Measurements from ENCODE around the gene SLC43A2.
"Not testable (repeated sequence)": the region's sequence is repeated elsewhere in the genome, so short reads cannot be mapped to it uniquely, and the experiment has no call there.

The SLC43A2 gene

DNA sequence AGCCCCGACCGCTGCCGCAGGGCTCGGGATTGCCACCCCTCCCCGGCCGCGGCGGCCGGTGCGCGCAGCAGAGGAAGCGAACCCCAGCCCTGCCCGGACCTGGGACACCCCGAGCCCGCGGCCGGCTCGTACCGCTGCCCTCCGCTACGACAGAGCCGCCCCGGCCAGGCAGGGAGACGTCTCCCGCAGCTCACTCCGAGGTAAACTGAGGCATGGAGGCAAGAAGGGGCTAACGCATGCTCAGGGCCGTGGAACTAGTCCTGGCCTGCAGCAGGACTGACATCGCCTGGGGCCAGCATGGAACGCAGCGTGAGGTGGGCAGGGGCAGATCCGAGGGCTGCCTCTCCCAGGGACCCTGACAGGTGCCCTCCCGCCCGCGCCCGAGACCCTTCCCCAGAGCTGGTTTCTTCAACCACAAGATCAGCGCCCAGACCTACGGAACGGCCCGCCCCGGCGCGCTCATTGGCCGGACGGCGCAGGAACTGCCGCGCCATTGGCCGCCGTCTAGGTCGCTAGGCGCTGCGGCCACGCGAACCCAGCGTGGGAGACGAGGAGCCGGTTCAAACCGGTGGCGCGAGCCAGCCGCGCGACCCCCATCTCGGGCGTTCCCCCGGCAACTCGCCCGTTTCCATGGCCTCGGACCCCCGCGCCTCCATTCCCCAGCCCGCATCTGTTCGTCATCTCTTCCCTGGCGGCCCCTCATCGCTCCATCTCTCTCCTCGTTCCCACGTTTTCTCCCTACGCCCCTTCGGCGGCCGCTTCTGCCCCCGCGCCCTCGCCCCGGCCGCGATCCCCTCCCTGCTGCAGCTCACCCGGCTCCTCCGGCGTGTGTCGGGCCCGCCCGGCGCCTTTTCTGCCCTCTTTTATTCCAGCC is at the start of gene SLC43A2:
Gene SLC43A2 (minus strand): TSS at position 853 of the 874 bp plus-strand sequence. CDS start 960 bp downstream, outside the sequence.
- in situ Hi-C loops (cut with MboI; ENCODE audit: low sequenced_read_pairs), result no loop called here

DNA sequence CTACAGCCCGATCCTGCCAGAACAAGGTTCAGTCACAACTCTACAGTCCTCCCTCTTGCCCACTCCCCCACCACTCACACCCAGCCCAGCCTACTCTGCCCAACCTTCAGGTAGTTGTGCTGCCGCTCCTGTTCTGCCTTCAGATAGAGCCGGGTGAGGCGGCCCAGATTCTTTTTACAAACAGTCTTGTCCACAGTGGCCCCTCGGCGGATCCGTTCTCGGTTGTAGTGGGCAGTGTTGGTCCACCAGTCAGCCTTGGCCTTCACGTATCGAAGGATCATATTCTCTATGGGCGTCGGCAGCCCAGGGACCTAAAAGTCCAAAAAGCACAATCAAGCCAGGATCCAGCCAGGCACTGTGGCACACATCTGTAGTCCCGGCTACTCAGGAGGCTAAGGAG is 47.8 kb upstream of the SLC43A2 start:
- in situ Hi-C loops (cut with MboI; ENCODE audit: low sequenced_read_pairs), result no loop called here

DNA sequence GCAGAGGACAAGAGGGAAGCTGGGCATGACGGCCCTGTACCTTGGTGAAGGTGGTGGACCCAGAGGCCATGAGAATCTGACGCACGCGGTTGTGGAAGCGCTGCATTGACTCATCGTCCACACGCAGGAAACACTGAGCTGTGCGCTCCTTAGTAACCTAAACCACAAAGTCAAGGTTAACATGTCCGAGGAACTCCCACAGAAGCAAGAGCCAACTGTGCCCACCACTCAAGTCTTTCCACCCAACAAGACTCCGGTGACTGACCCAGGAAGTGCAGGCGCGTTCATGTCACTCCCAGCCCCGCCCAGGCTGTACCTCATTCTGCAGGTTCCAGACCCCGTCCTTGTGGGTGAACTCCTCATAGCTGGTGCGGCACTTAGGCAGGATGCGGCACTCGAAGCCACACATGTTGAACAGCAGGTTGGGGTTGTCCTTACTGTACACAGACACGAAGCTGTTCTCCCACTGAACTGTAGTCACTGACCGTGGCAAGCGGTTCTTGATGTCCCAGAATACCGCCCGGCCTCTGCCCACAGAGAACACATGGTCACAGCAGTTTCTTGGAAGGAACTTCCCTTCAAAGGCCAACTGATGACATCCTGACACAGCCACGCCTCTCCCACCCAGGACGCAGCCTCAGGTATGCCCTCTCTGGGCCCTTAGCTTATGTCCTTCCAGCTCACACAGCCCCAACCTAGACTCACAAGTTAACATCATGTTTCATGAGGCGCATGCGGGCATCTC is 44.6 kb upstream of the SLC43A2 start:
- in situ Hi-C loops (cut with MboI; ENCODE audit: low sequenced_read_pairs), result no loop called here

DNA sequence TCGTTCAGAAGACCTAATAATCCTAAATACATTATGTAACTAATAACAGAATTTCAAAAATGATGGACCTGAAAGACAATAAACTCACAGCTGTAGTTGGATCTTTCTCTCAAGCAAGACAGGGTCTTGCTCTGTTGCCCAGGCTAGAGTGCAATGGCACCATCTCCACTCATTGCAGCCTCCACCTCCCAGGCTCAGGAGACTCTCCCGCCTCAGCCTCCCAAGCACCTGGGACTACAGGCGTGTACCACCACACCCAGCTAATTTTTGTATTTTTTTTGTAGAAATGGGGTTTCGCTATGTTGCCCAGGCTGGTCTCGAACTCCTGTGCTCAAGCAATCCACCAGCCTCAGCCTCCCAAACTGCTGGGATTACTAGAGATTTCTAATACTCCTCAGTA is 35.3 kb upstream of the SLC43A2 start:
- in situ Hi-C loops (cut with MboI; ENCODE audit: low sequenced_read_pairs), result not testable (repeated sequence)

DNA sequence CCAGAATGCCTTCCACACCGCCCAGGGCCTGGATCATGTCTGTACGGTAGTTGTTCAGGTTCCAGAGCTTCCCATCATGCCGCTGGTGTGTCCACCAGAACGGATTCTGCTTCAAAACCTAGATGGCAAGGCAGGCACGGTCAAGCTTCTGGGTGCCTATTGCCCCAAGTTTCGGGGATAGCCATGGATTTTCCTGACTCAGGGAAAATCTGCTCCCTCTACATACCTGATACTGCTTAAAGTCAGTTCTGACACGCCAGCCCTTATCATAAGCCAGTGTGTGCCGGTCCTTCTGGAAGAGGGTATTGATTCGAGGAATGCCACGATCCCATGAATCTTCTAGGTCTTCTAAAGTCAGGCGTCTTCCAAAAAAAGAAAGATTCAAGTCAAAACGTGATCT is 32.4 kb upstream of the SLC43A2 start:
- in situ Hi-C loops (cut with MboI; ENCODE audit: low sequenced_read_pairs), result no loop called here

DNA sequence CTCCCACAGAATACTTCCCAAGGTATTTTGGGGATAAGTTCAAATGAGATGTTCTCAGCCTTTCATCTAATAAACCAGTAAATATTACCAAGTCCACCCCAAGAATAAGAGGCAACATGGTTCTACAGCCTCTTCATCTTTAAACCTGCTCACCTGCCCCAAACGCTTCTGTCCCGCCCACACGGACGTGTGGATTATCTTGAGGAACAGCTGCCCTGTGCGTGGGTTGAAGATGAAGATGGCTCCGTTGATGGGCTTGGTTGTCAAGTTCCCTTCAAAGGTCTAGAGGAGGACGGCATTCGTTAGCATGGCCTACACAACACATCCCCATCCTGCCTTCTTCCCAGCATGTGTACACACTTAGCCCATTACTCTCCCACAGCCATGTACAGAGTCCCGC is 29.5 kb upstream of the SLC43A2 start:
- in situ Hi-C loops (cut with MboI; ENCODE audit: low sequenced_read_pairs), result no loop called here

DNA sequence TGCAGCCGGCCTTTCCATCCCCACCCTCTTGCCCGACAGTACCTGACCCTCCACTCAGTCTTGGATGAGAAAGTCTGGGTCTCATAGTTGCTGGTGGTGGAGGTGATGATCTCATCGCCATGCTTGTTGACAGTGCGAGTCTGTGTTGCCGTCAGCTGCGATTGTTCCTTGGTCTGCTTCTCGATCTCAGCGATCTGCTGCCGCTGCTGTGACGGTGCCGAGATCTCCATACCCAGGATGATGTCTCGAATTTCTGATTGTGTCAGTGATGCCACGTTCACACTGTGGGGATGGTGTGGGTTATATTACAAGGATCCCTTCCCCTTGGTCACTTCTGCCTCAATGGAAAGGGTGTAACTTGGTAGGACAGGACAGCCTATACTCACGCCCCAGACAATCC is 25.1 kb upstream of the SLC43A2 start:
- in situ Hi-C loops (cut with MboI; ENCODE audit: low sequenced_read_pairs), result no loop called here

DNA sequence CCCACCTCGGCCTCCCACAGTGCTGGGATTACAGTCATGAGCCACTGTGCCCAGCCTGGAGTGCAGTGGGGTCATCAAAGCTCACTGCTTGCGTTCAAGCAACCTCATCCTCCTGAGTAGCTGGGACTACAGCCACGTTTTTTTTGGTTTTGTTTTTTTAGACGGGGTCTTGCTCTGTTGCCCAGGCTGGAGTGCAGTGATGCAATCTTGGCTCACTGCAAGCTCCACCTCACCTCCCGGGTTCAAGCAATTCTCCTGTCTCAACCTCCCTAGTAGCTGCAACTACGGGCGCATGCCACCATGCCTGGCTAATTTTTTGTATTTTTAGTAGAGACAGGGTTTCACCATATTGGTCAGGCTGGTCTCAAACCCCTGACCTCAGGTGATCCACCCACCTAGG is 24.2 kb upstream of the SLC43A2 start:
- in situ Hi-C loops (cut with MboI; ENCODE audit: low sequenced_read_pairs), result not testable (repeated sequence)

DNA sequence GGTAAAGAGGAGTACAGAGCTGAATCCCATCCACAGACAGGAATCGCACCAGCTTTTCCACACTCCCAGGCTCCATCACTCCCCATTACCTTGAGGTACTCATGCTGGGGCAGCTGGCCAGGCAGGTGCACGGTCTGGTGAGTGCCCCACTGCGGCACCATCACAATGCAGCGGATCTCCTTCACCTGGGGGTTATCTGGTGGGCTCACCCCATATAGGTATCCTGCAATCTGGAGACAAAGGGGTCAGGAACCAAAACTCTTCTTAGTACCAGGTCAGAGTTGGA is 22.9 kb upstream of the SLC43A2 start:
- in situ Hi-C loops (cut with MboI; ENCODE audit: low sequenced_read_pairs), result no loop called here

DNA sequence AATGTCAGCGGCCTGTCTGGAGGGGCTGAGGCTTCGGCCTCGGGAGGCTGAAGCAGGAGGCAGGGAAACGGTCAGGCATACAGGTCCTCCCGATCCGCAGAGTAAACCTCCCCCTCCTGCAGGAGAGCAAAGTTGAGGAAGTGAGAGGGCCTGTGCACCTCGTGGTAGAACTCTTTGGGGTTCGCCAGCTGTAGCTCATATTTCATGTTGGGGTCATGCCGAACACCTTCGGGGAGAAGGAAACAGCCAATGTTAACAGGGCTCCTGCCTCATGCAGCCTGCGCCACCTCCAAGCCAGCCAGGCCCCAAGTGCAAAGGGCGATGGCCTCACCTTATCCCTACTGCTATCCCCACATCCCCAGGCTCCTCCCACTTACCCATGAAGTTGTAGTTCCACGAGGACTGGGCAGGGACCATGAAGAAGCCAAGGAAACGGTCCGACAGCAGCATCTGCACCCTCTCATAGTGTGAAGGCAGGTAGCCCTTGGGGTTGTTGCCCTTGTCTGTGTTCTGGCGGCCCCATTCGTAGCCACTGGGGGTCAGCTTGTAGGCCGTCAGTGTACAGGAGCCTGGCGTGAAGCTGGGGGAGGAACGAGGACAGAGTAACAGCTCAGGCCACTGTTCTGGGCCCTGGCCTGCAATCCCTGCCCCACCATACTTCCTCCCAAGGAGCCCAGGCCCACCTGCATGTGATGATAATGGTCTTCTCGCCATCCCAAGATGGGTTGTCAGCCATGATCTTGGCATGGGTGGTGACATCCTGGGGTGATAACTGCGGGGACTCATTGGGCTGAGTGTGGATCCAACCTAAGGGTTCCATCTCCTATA is 22.3 kb upstream of the SLC43A2 start:
- in situ Hi-C loops (cut with MboI; ENCODE audit: low sequenced_read_pairs), result no loop called here

DNA sequence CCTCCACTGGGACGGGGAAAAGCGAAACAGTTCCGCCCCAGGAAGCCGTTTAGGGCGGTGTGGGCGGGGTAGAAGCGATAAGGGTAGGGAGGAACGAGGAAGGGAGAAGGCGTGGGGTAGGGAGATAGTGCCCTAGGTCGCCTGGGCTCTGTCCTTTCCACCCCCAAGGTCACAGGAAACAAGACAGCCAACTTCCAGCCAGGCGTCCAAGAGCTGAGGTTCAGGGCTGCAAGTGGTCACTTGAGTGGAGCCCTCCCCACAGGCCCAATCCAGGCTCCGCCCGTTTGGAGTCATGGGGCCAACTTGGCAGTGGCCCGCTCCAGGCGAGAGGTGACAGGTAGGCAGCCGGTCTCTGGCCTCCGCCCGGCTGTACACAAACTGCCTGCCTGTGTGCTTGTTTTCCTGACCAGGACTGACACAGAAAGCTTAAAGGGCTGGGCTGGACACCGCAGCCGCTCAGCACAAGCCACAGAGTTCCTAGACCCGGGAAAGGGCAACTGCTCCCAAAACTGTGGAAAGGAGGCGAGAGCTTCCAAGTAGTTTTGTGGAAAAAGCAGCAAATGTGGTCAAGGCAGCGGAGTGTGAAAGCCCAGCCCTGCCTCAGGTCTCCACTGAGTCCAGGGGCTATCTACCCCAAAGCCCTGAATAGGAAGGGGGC is 21.3 kb upstream of the SLC43A2 start, which contains the start of gene RILP:
Gene RILP (minus strand): TSS at position 23 of the 658 bp plus-strand sequence. CDS start 62 bp downstream, outside the sequence.
- in situ Hi-C loops (cut with MboI; ENCODE audit: low sequenced_read_pairs), result no loop called here

DNA sequence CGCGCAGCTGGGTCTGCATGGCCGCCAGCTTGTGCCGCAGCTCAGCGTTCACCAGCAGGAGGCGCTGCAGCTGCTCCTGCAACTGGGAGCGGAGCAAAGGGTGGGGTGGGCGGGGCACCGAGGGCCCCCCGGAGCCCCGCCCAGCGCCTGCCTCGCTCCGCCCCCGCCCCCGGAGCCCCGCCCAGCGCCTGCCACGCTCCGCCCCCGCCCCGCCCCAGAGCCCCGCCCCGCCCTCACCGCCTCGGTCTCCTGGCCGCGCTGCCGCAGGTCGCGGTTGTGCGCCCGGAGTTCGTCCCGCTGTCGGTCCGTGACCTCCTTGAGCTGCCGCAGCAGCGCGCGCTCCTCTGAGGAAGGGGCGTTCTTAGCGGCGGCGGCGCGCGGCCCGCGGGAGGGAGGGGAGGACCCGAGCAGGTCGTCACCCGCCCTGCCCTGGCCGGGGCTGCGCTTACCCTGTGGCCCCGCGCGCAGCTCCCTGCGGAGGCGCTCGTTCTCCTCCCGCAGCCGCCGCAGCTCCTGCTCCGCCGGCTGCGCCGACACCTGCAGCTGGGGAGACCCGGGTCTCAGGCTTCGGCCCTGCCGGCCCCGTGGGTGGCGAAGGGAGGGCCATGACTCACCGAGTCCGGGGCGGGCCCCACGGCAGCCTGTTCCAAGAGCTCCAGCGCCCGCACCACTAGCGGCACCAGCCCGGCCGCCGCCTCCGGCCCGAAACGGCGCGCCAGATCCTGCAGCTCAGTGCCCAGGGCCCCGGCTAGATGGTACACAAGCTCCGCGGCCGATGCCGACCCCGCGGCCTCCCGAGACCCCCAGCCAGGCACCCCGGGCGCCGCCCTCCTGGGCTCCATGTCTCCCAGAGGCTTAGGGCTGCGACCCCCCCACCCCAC is 20.6 kb upstream of the SLC43A2 start:
- in situ Hi-C loops (cut with MboI; ENCODE audit: low sequenced_read_pairs), result no loop called here

DNA sequence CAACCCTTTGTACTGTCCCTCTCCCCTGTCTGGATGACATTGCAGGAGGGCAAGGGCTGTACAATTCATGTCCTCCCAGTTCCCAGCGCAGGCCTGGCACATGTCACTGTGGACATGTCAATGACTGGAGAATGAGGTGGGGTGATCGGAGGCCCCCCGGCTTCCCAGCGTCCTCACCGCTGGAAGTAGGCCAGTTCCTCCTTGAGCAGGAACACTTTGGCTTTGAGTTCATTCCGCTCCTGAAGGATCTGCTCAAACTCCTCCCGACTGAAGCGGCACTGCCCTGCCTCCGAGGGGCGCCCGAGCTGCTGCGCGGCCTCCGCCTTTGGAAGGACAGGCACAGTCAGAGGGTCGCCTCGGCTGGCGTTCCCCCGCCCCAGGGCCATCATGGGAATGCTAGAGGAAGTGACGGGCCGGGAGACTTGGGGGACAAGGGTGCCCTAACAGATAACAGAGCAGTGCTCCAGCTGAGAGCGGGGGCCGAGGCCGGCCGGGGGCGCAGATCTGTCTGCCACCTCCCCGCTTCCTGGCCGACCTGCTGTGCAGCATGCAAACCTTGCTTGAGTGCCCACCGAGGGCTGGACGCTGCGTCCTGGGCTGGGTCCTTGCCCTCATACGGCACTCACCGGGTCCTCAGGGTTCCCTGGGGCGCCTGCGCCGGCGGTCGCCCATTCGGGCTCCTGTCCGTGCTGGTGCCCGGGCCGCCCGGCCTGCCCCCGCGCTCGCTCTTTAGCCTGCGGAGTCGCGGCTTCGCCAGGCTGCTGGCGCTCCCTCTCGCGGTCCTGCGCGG is 19.7 kb upstream of the SLC43A2 start:
- in situ Hi-C loops (cut with MboI; ENCODE audit: low sequenced_read_pairs), result no loop called here

DNA sequence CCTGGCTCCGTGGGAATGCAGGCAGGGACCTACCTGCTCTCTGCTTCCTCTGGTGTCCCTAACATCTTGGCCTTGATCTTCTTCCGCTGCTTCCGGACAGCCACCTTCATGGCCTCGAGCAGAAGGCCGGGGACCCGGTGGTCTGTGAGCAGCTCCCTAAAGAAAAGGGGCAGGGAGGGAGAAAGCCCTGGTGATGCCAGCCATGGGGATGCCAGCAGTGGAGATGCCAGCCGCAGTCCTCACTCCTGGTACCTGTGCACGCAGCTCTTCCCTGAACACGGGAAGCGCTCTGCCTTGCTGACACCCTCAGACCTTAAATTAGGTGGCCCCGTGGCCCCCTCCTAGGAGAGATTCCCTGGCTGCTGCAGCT is 19.2 kb upstream of the SLC43A2 start:
- in situ Hi-C loops (cut with MboI; ENCODE audit: low sequenced_read_pairs), result no loop called here

DNA sequence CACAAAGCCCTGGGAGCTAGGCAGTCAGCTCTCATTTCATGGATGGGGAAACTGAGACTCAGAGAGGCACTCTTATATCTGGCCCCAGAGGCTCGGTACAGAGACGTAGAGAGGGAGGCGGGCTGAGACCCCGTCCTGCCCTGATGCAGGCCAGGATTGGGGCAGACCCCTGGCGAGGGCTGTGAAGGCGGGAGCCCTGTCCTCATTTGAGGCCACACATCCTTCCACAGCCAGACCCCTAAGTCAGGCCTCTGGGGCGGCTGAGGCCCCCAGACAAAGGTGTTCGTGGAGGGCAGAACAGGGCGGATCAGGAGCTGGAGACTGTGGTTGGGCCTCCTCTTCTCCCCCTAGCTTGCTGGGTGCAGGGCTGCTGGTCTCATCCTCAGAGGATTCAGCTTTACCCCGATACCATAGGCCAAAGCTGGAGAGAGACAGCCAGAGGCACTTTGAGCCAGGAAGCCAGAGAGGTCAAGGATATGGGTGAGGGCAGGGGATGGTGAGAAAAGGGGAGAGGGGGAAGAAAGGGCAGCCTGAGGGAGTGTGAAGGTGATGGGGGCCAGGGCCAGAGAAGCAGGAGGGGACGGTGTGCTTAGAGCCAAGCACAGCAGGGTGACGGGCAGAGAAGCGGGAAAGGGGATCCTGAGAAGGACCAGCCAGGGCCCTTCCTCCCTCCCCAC is 17.7 kb upstream of the SLC43A2 start:
- in situ Hi-C loops (cut with MboI; ENCODE audit: low sequenced_read_pairs), result no loop called here

DNA sequence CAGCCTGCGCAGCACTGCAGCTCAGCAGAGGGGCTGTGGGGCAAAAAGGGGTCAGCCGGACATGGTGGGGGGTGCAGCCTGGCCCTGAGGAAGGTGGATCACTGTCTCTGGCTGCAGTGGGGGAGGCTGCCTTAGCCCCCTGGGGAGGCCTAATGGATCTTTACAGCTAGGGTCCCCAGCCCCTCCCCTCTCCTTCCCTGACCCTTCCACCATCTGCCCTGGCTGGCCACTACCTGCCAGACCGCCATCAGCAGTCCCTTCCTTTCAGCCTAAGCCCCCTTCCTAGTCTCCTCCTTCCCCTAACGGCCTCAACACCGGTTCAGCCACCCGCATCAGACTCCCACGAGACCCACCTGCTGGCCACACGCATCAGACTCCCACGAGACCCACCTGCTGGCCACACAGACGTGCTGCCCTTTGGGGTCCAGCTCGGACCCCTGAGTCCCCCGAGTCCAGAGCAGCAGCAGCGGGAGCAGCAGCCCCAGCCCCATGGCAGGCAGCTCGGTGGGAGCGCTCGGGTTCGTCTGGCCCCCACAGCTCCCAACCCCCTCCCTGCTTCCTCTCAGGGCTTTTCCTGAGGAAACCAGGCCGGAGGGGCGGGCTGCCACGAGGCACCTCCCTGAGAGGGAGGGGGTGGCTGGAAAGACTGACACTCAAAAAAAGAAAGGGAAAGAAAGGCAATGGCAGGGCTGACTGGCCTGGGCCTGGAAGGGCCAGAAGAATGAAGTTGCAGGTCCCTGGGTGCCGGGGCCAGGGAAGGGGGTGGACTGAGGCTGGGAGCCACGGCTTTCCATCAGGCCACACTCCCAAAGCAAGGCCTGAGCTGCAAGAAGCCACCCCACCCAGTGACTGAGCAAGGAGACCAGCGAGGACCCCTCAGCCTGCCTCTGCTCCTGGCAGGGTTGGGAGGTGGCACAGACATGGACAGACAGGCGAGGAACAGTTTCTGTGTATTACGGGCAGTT is 16.9 kb upstream of the SLC43A2 start, which contains the start of gene SCARF1:
Gene SCARF1 (minus strand): TSS at position 526 of the 965 bp plus-strand sequence. CDS start 35 bp downstream, at position 491.
- in situ Hi-C loops (cut with MboI; ENCODE audit: low sequenced_read_pairs), result no loop called here

DNA sequence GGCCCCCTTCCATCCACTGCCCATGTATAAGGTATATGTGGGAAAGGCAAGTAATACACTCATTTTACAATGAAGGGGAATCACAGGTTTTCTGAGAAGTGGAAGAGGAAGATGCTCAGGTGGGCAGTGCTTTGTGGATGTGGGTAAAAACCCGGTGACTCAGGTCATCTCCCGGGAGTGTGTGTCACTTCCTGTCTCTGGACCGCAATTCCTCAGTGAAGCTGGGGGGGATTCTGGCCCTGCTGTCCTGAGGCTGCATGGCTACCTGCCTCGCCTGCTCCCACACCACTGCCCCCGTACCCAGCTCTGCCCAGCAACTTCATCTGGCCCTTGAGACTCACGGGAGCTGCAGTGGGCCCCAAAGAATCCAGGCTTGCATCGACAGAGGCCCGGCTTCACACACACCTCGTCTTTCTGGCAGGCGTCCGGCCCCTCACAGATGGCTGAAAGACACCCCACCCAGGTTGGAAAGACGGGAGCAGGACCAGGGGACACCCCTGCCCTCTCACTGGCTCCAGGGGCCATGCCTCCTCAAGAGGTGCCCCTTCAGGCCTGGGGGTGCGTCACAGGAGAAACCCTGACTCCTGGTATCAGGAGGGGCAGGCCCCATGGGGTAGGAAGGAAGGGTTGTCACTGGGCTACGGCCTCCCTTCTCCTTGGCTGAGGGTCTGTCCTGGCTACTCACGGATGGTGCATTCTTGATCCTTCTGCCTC is 16.0 kb upstream of the SLC43A2 start:
- in situ Hi-C loops (cut with MboI; ENCODE audit: low sequenced_read_pairs), result no loop called here
